ENCODE measurements around the gene ASIC2. TPM values are rescaled to one million over a fixed set of nuclear protein-coding genes. Genes with fewer than 3 reads are reported as not detected.

ASIC2 gene
- total RNA-seq, 2 donors from 2014 or later = 0.48 to 1.3 TPM

- Histone ChIP-seq H3K27me3 (no peaks in the 10 kb centered on the region), H3K9ac (ENCODE audit: low read depth in 2 of 2, low read length in 2 of 2) (no peak overlapping the region), H3K4me3 (no peak overlapping the region), H3K9me3 (no peaks in the 10 kb centered on the region), H3K27ac (no peak overlapping the region), H3K36me3 (no peaks in the 10 kb centered on the region), H3K4me1 (no peaks in the 10 kb centered on the region)
- no peak for DNase-seq
- intact Hi-C loops (cut with DNase I) = no loop called here
- TF ChIP-seq CTCF (IDR thresholded peaks at IDR 0.05) = no peak
Observed at GRCh38 chr17:33297643-33298042, 4.5 kb upstream of the ASIC2 start.

DNA sequence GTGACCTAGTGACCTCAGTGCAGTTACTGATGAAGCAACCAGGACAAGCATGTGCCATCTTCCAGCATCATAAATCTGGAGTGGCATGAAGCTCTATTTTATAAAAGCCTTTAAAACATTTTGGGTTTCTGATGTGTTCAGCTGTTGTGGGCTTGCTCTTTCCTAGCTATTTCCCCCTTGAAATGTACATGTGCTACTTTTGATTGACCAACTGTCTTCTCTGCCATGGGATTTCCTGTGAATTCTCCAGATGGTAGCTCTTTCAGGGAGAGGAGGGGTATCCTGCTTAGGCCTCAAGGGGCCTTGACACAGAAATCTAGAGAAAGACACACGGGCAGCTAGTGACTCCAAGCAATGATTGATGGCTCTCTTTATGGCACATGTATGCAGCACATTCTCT lies 1.9 kb upstream of the ASIC2 start:
- Histone ChIP-seq H3K4me1 (no peaks in the 10 kb centered on the region), H3K27me3 (peaks cover 8% of the 10 kb centered on the region), H3K9me3 (no peaks in the 10 kb centered on the region), H3K36me3 (no peaks in the 10 kb centered on the region), H3K27ac (no peak overlapping the region), H3K9ac (ENCODE audit: low read depth in 2 of 2, low read length in 2 of 2) (no peak overlapping the region), H3K4me3 (no peak overlapping the region)
- TF ChIP-seq CTCF (IDR thresholded peaks at IDR 0.05) = no peak
- no peak for DNase-seq
- intact Hi-C loops (cut with DNase I) = no loop called here

GRCh38 chr17:33292201-33292980 lies 704 bp downstream of the ASIC2 start:
- Histone ChIP-seq H3K4me3 (peak overlapping the region; percentile 14), H3K4me1 (no peaks in the 10 kb centered on the region), H3K27me3 (peaks cover 8% of the 10 kb centered on the region), H3K36me3 (no peaks in the 10 kb centered on the region), H3K27ac (no peak overlapping the region), H3K9ac (ENCODE audit: low read depth in 2 of 2, low read length in 2 of 2) (no peak overlapping the region), H3K9me3 (no peaks in the 10 kb centered on the region)
- peak; percentile 62 for DNase-seq
- intact Hi-C loops (cut with DNase I) = no loop called here
- TF ChIP-seq CTCF (IDR thresholded peaks at IDR 0.05) = no peak

DNA sequence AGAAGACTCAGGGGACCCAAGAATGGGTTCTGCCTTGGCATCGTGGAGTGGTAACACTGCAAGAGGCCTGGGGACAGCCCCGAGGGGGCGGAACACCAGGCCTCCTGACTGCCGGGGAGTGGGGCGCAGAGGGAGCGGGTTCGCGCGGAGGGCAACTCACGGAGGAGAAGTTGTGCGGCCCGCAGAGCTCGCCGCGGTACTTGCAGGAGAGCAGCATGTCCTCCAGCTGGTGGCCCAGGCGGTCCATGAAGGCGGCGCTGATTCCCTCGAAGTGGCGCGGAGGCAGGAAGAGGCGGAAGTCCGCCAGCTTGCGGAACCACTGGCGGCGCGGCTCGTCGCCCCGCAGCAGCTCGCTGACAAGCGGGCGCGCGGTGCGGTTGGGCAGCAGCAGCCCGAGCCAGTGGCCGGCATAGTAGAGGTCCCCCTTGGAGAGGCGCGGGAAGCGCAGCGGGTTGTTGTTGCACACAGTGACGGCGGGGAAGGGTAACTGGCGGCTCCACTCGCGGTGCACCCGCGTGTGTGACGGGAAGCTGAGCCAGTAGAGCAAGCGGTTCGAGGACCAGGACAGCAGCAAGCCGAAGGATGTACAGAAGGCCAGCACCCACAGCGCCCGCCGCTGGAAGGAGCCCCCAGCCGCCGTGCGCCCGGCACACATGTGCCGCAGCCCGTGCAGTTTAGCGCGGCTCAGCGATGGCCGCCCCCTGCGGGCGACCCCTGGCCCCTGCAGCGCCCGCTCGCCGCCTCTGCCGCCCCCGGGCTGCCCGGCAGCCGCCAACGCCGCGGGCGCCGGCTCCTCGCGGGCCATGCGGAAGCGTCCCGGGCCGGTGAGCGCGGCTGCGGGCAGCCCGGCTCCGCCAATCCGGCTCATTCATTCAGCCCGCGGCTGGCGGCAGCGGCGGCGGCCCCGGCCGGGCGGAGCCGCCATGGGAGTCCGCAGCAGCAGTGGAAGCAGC lies 1.6 kb downstream of the ASIC2 start:
- H3K9ac ChIP-seq (ENCODE audit: low read depth in 2 of 2, low read length in 2 of 2) = peak overlapping the region in 1 of 2 donors; percentile 8
- H3K4me1 ChIP-seq = no peaks in the 10 kb centered on the region
- H3K36me3 ChIP-seq = no peaks in the 10 kb centered on the region
- H3K27me3 ChIP-seq = peaks cover 8% of the 10 kb centered on the region
- DNase-seq = peak; percentile 38
- peak overlapping the region; percentile 26 for H3K4me3 ChIP-seq
- H3K9me3 ChIP-seq = no peaks in the 10 kb centered on the region
- intact Hi-C loops (cut with DNase I) = no loop called here
- TF ChIP-seq CTCF (IDR thresholded peaks at IDR 0.05) = no peak
- H3K27ac ChIP-seq = no peak overlapping the region

GRCh38 chr17:33290253-33290652 lies 2.8 kb downstream of the ASIC2 start:
- H3K4me3 ChIP-seq = no peak overlapping the region
- TF ChIP-seq CTCF (IDR thresholded peaks at IDR 0.05) = no peak
- H3K36me3 ChIP-seq = no peaks in the 10 kb centered on the region
- H3K9me3 ChIP-seq = no peaks in the 10 kb centered on the region
- DNase-seq = no peak
- H3K27me3 ChIP-seq = peaks cover 8% of the 10 kb centered on the region
- no peak overlapping the region for H3K9ac ChIP-seq (ENCODE audit: low read depth in 2 of 2, low read length in 2 of 2)
- intact Hi-C loops (cut with DNase I) = no loop called here
- H3K4me1 ChIP-seq = no peaks in the 10 kb centered on the region
- H3K27ac ChIP-seq = no peak overlapping the region
